ENCODE measurements around the gene ALDH2.
"Not testable (repeated sequence)": the region's sequence is repeated elsewhere in the genome, so short reads cannot be mapped to it uniquely, and the experiment has no call there.

Gene ALDH2

DNA sequence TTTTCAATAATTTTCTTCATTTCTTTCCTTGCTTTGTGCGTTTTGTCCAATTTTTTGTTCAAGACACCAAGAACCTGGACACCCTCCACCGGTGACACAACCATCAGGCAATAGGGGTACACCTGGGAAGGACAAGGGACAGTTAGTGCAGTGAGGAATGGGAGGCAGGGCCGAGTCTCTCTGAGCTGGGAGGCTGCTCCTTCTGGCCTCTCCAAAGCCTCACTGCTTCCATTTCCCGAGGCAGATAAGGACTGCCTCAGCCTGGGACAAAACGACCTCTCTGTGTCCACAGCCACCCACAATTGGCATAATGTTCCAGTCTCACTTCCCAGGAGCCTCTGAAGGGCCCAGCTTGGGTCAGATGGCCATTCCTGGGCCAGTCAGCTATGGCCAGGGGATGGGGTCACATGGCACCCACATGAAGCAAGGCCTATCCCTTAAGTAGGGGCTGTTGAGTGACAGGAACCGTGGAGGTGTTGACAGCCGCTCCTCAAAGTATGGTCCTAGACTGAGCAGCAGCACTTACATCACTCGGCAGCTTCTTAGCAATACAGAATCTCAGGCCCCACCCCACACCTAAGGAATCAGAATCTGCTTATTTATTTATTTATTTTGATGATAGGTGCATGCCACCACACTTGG is 61.7 kb downstream of the ALDH2 start:
- no peaks in the 10 kb centered on the region for H3K27me3 ChIP-seq (ENCODE audit: insufficient read depth, low read length, poor library complexity, severe bottlenecking)
- TF ChIP-seq, protein P1, sequence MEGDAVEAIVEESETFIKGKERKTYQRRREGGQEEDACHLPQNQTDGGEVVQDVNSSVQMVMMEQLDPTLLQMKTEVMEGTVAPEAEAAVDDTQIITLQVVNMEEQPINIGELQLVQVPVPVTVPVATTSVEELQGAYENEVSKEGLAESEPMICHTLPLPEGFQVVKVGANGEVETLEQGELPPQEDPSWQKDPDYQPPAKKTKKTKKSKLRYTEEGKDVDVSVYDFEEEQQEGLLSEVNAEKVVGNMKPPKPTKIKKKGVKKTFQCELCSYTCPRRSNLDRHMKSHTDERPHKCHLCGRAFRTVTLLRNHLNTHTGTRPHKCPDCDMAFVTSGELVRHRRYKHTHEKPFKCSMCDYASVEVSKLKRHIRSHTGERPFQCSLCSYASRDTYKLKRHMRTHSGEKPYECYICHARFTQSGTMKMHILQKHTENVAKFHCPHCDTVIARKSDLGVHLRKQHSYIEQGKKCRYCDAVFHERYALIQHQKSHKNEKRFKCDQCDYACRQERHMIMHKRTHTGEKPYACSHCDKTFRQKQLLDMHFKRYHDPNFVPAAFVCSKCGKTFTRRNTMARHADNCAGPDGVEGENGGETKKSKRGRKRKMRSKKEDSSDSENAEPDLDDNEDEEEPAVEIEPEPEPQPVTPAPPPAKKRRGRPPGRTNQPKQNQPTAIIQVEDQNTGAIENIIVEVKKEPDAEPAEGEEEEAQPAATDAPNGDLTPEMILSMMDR (conservative IDR thresholded peaks at IDR 0.05; ENCODE audit: low read length), result no peak
- TF ChIP-seq EZH2phosphoT487 (IDR thresholded peaks at IDR 0.05; ENCODE audit: borderline replicate concordance), result no peak
- H2AFZ ChIP-seq (ENCODE audit: low read length), result no peak overlapping the region
- no peak overlapping the region for H3K9ac ChIP-seq (ENCODE audit: low read depth, low read length, poor library complexity, severe bottlenecking)
- no peaks in the 10 kb centered on the region for H3K9me3 ChIP-seq (ENCODE audit: insufficient read depth, low read depth, low read length)
- H3K36me3 ChIP-seq (ENCODE audit: insufficient read depth, low read length), result no peaks in the 10 kb centered on the region
- no peaks in the 10 kb centered on the region for H3F3A ChIP-seq (ENCODE audit: low read depth)
- H3K79me2 ChIP-seq (ENCODE audit: insufficient read depth, low read length), result no peaks in the 10 kb centered on the region
- H3K4me3 ChIP-seq (ENCODE audit: low read length, poor library complexity, severe bottlenecking), result no peak overlapping the region
- no peak overlapping the region for H3K4me2 ChIP-seq (ENCODE audit: low read depth, low read length, poor library complexity, severe bottlenecking)
- no peaks in the 10 kb centered on the region for H3K9me2 ChIP-seq (replicated peaks; ENCODE audit: low read depth, low read length)
- H3K4me1 ChIP-seq (ENCODE audit: insufficient read depth, low read length, poor library complexity, severe bottlenecking), result no peaks in the 10 kb centered on the region
- no peaks in the 10 kb centered on the region for H4K20me1 ChIP-seq (ENCODE audit: insufficient read depth, low read length, poor library complexity, severe bottlenecking)

DNA sequence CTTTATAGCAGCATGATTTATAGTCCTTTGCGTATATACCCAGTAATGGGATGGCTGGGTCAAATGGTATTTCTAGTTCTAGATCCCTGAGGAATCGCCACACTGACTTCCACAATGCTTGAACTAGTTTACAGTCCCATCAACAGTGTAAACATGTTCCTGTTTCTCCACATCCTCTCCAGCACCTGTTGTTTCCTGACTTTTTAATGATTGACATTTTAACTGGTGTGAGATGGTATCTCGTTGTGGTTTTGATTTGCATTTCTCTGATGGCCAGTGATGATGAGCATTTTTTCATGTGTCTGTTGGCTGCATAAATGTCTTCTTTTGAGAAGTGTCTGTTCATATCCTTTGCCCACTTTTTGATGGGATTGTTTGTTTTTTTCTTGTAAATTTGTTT is 62.9 kb downstream of the ALDH2 start:
- H2AFZ ChIP-seq (ENCODE audit: low read length); H3K4me2 ChIP-seq (ENCODE audit: low read depth, low read length, poor library complexity, severe bottlenecking); H4K20me1 ChIP-seq (ENCODE audit: insufficient read depth, low read length, poor library complexity, severe bottlenecking); H3K27me3 ChIP-seq (ENCODE audit: insufficient read depth, low read length, poor library complexity, severe bottlenecking); H3K79me2 ChIP-seq (ENCODE audit: insufficient read depth, low read length); H3F3A ChIP-seq (ENCODE audit: low read depth); H3K4me3 ChIP-seq (ENCODE audit: low read length, poor library complexity, severe bottlenecking); H3K36me3 ChIP-seq (ENCODE audit: insufficient read depth, low read length); H3K9me2 ChIP-seq (replicated peaks; ENCODE audit: low read depth, low read length); H3K9me3 ChIP-seq (ENCODE audit: insufficient read depth, low read depth, low read length); H3K9ac ChIP-seq (ENCODE audit: low read depth, low read length, poor library complexity, severe bottlenecking); H3K4me1 ChIP-seq (ENCODE audit: insufficient read depth, low read length, poor library complexity, severe bottlenecking): not testable (repeated sequence)

DNA sequence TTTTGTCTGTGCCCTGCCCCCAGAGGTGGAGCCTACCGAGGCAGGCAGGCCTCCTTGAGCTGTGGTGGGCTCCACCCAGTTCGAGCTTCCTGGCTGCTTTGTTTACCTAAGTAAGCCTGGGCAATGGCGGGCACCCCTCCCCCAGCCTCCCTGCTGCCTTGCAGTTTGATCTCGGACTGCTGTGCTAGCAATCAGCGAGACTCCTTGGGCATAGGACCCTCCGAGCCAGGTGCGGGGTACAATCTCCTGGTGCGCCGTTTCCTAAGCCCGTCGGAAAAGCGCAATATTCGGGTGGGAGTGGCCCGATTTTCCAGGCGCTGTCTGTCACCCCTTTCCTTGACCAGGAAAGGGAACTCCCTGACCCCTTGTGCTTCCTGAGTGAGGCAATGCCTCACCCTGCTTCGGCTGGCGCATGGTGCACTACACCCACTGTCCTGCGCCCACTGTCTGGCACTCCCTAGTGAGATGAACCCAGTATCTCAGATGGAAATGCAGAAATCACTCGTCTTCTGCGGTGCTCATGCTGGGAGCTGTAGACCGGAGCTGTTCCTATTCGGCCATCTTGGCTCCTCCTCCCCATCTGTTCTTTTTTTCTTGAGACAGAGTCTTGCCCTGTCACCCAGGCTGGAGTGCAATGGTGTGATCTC is 68.1 kb downstream of the ALDH2 start:
- H4K20me1 ChIP-seq (ENCODE audit: insufficient read depth, low read length, poor library complexity, severe bottlenecking); H3F3A ChIP-seq (ENCODE audit: low read depth); H3K4me2 ChIP-seq (ENCODE audit: low read depth, low read length, poor library complexity, severe bottlenecking); H3K9ac ChIP-seq (ENCODE audit: low read depth, low read length, poor library complexity, severe bottlenecking); H3K36me3 ChIP-seq (ENCODE audit: insufficient read depth, low read length); H3K9me2 ChIP-seq (replicated peaks; ENCODE audit: low read depth, low read length); H3K4me1 ChIP-seq (ENCODE audit: insufficient read depth, low read length, poor library complexity, severe bottlenecking); H3K27me3 ChIP-seq (ENCODE audit: insufficient read depth, low read length, poor library complexity, severe bottlenecking); H2AFZ ChIP-seq (ENCODE audit: low read length); H3K79me2 ChIP-seq (ENCODE audit: insufficient read depth, low read length); H3K9me3 ChIP-seq (ENCODE audit: insufficient read depth, low read depth, low read length); H3K4me3 ChIP-seq (ENCODE audit: low read length, poor library complexity, severe bottlenecking): not testable (repeated sequence)

DNA sequence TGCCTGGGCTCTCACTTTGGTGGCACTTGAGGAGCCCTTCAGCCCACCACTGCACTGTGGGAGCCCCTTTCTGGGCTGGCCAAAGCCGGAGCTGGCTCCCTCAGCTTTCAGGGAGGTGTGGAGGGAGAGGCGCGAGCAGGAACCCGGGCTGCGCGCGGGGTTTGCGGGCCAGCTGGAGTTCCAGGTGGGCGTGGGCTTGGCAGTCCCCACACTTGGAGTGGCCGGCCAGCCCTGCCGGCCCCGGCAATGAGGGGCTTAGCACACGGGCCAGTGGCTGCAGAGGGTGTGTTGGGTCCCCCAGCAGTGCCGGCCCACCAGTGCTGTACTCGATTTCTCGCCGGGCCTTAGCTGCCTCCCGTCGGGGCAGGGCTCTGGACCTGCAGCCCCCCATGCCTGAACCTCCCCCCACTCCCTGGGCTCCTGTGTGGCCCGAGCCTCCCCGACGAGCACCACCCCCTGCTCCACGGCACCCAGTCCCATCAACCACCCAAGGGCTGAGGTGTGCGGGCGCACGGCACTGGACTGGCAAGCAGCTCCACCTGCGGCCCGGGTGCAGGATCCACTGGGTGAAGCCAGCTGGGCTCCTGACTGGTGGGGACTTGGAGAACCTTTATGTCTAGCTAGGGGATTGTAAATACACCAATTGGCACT is 68.9 kb downstream of the ALDH2 start:
- H3K4me2 ChIP-seq (ENCODE audit: low read depth, low read length, poor library complexity, severe bottlenecking); H3K4me3 ChIP-seq (ENCODE audit: low read length, poor library complexity, severe bottlenecking); H4K20me1 ChIP-seq (ENCODE audit: insufficient read depth, low read length, poor library complexity, severe bottlenecking); H3K36me3 ChIP-seq (ENCODE audit: insufficient read depth, low read length); H3K9me2 ChIP-seq (replicated peaks; ENCODE audit: low read depth, low read length); H3K27me3 ChIP-seq (ENCODE audit: insufficient read depth, low read length, poor library complexity, severe bottlenecking); H3K9ac ChIP-seq (ENCODE audit: low read depth, low read length, poor library complexity, severe bottlenecking); H2AFZ ChIP-seq (ENCODE audit: low read length); H3F3A ChIP-seq (ENCODE audit: low read depth); H3K9me3 ChIP-seq (ENCODE audit: insufficient read depth, low read depth, low read length): not testable (repeated sequence)
- Histone ChIP-seq H3K79me2 (ENCODE audit: insufficient read depth, low read length) (peaks cover 16% of the 10 kb centered on the region), H3K4me1 (ENCODE audit: insufficient read depth, low read length, poor library complexity, severe bottlenecking) (peaks cover 10% of the 10 kb centered on the region)

All from Loucy (cell line).